Activated gamma-delta T cell treated with anti-CD3 and anti-CD28 coated beads, Interleukin-2, amount 50 U/mL, for 16 hours (primary cell): ENCODE measurements around the gene KCNA3.
"Not testable (repeated sequence)": the region's sequence is repeated elsewhere in the genome, so short reads cannot be mapped to it uniquely, and the experiment has no call there.

Experiments
- DNase-seq: peaks from one replicate; pipeline ENCODE4 v3.0.0-alpha.2; 2020; ENCODE audit warnings: low read depth

Gene KCNA3

GRCh38 chr1:110677526-110677925 lies 2.8 kb upstream of the KCNA3 start:
- DNase-seq: no peak

GRCh38 chr1:110676970-110677369 lies 2.2 kb upstream of the KCNA3 start:
- no peak for DNase-seq

DNA sequence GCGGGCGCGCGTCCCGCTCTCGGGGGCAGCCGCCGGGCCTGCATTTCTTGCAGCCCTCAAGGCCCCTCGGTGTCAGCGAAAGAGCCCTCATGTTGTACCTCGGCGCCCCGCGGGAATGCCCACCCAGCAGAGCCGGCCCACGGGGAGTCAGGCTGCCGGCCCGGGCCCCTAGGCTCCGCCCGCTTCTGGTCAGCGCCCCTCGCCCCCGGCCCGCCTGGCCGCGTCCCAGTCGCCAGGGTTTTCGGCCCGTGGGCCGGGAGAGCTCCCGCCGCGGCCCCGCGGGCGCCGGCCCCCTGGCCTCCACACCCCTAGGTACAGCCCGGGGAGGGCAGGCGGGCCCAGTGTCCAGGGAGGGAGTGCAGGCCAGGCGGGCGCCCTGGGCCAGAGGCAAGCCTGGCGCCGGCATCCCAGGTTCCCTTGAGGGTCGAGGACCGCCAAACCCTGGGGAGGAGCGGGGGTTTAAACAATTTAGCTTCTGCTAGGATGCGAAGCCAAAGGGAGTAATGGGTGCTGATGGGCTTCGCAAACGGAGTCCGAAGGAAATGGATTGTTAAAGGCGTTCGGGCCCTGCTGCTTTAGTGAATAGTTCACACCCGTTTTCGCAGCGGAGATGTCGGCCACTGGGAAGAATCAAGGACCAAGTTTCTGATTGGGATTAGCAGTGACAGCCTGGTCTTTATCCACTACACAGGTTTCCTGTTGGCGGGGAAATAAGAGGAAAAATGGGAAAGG lies 486 bp upstream of the KCNA3 start:
- DNase-seq: no peak

DNA sequence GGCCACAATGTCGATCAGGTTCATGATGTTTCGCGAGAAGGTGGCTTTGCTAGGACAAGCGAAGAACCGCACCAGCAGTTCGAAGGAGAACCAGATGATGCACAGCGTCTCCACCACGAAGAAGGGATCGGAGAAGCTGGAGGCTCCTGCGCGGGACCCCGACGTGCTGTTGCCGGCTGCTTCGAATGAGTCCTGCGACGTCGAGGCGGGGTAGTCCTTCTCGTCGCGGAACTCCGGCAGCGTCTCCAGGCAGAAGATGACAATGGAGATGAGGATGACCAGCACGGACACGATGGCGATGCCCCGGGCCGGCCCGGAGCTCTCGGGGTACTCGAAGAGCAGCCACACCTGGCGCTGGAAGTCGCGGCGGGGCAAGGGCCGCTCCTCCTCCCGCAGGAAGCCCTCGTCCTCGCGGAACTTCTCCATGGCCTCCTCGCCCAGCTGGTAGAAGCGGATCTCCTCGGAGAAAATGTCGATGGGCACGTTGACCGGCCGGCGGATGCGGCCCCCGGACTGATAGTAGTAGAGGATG lies 869 bp downstream of the KCNA3 start:
- DNase-seq: no peak

- DNase-seq: no peak
Observed at GRCh38 chr1:110673197-110673701, 1.5 kb downstream of the KCNA3 start.

GRCh38 chr1:110672753-110673108 lies 2.0 kb downstream of the KCNA3 start:
- no peak for DNase-seq

- peak; percentile 62 for DNase-seq
Observed at GRCh38 chr1:110672001-110672752, 2.6 kb downstream of the KCNA3 start.

GRCh38 chr1:110671361-110671760 lies 3.4 kb downstream of the KCNA3 start:
- no peak for DNase-seq

DNA sequence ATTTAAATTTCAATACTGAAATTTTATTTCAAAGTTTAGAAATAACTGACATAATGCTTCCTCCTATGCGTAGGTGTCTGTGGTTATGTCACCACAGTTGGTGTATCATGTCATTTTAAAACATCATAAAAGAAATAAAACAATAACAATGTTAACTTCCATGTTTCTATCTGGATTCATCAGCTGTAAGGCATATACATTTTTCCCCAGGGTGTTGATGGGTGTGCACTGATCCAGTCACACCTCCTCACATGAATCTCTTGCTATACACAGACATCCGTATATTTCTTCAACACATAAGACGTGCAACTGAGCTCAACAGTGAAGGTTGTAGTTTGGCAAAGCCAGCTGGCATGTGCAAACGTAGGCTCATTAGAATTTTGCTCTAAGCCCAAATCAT lies 6.2 kb downstream of the KCNA3 start:
- no peak for DNase-seq

DNA sequence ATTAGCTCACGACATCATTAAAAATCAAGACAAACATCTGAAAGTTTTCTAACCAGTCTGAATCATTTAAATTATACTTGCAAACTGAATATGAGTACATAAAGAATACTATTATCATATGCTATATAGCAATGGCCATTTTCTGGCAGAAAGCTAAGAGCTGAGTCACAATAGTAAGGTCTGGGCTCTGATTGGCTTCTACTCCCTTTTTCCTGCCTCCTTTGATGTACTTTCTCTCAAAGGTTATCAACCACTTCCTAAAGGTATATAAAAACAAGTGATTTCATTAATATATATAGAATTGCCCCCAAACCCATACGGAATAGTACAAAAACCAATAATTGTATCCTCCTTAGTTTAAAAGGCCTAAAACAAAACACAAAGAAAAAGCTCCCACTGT lies 7.0 kb downstream of the KCNA3 start:
- DNase-seq: no peak

GRCh38 chr1:110663241-110663640 lies 11.5 kb downstream of the KCNA3 start:
- no peak for DNase-seq

DNA sequence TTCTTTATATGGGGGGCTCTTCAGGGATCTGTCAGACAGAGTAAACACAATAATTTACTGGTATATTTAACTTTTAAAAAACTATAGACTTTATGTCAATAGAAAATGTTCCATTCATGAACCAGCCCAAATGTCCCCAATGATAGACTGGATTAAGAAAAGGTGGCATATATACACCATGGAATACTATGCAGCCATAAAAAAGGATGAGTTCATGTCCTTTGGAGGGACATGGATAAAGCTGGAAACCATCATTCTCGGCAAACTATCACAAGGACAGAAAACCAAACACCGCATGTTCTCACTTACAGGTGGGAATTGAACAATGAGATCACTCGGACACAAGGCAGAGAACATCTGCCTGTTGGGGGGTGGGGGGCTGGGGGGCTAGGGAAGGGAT lies 15.2 kb downstream of the KCNA3 start:
- not testable (repeated sequence) for DNase-seq

GRCh38 chr1:110657351-110657750 lies 17.4 kb downstream of the KCNA3 start:
- DNase-seq: no peak

GRCh38 chr1:110650609-110651008 lies 24.1 kb downstream of the KCNA3 start:
- no peak for DNase-seq

DNA sequence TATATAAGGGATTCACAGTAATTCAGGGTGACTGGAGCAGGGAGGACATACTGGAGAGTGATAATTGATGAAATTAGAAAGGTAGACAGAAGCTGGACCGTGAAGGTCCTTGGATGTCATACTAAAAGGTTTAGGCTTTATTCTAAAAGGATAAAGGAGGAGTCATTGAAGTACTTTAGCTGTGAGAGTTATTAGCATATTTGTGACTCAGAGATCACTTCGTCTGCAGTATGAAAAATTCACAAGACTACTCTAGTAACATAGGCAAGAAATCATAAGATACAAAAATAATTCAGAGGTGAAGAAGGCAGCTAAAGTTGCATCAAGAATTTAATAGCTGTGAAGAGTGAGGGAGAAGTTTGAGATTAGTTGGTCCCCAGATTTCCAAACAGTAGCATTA lies 26.3 kb downstream of the KCNA3 start:
- no peak for DNase-seq

- DNase-seq: no peak
Observed at GRCh38 chr1:110647254-110647891, 27.4 kb downstream of the KCNA3 start.

DNA sequence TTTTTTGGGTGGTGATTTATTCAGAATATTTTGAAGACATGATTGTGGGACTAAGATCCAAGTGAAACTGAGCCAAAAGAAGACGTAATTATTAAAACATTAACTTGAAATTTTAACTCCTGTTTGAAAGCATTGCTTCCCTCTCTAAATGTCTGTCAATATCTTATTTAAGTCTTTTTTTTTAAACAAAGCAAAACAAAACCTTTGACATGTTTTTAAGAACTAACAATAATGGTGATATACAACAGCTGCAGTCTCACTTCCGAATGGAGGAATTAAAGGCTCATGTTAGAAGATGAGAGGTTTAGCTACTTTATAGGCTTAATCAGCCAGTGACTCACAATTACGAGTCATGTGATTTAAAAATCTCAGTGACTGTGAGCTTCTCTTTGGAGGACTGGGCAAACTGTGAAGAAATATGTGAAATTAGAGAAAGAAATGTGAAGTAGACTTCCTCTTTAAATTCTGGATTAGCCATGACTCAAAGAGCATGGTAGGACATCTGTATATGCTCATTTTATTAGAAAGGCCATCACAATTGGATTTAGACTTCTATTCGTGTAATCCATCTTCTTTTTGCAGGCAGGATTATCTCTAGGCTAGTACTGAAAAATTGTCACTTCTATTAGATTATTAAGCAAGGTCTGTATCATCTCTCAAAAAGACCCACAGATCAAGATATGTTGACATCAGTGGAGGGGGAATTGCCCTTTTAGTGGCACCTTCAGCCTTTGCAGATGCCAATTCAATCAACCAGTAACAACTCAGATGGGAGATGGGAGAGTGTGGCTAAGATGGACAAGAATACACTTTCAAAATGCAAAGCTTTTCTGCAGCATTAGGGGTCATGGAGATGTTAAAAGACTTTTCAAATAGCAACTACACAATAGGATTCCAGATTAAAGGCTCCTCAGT lies 28.7 kb downstream of the KCNA3 start:
- DNase-seq: no peak

- DNase-seq: no peak
Observed at GRCh38 chr1:110645211-110645610, 29.5 kb downstream of the KCNA3 start.

- DNase-seq: no peak
Observed at GRCh38 chr1:110643879-110644472, 30.8 kb downstream of the KCNA3 start.

DNA sequence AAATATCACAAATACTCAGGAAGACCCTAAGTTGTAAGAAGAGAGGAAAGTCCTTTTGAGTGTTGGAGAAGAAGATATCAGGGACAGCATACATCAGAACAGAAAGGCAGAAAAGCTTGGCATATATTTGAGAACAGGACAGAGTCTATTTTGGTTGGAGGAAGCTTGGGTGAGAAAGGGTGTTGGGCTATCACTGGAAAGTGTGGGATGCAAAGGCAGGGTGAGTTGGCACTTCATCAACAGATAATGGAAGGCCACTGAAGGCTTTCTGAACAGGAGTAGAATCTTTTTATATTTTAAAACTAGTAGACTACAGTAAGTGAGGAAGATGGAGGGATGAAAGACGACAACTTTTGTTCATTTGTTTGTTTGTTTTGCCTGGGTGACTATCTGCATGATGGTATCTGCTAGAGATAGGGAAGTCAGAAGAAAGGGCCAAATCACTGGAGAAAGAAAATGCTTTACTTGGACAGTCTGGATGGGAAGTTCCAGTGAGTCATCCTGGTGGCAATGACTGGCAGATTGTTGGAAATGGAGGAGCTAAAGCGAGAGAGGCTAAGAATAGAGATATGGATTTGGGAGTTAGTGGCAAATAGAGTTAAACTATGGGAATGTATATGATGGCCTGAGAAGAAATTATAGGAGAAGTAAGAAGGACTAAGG lies 34.9 kb downstream of the KCNA3 start:
- DNase-seq: no peak

DNA sequence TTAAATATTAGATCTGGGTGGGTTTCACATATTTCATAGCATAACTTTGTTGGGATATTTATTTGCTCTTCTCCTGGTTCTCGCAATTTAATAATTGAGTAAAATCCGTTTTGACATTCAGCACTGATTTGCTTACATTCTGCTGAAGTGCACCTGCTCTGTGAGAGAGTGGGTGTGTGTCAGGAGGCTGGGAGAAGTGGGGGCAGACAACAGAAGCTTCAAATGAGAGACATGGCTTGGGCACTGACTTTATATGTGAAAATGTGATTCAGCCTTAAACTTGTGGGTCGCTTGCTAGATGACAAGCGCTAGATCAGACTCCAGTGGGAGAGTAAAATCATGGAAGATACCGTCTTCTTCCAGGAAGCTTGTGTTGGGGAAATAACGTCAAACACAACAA lies 36.2 kb downstream of the KCNA3 start:
- no peak for DNase-seq
